ENCODE measurements around the gene MYOT.

MYOT gene

DNA sequence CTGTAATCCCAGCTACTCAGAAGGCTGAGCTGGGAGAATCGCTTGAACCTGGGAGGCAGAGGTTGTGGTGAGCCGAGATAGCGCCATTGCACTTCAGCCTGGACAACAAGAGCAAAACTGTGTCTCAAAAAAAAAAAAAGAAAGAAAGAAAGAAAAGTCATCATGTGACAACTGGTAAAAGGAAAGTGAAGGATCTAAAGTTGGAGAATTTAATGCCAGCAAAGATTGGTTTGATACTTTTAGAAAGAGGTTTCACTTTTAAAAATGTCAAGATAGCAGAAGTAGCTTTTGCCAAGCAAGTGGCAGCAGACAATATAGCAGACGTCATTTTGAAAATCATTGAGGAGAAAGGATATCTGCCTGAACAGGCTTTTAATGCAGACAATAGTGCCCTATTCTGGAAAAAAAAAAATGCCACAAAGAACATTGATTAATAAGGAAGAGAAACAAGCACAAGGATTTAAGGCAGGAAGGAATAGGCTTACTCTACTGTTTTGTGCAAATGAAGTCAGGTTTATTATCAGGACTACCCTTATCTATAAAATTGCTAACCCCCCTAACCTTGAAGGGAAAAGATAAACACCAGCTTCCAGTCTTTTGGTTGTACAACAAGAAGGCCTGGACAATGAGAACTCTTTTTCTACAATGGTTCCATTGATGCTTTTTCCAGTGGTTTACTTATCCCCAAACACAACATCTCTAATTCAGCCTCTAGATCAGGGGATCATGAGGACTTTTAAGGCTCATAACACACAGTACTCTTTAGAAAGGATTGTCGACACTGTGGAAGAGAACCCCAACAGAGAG, 33.6 kb downstream of the MYOT start:
- no peaks in the 10 kb centered on the region for H3K9me3 ChIP-seq (replicated peaks; ENCODE audit: insufficient read depth, low read length)
- no peaks in the 10 kb centered on the region for H4K20me1 ChIP-seq (ENCODE audit: insufficient read depth, low read length)
- no peak overlapping the region for H3K4me2 ChIP-seq (ENCODE audit: low read depth, low read length)
- no peaks in the 10 kb centered on the region for H3K4me1 ChIP-seq (ENCODE audit: low read length)
- H3K27ac ChIP-seq (ENCODE audit: low read length): no peak overlapping the region
- H3K9ac ChIP-seq (ENCODE audit: low read length): no peak overlapping the region
- H3K36me3 ChIP-seq (replicated peaks; ENCODE audit: insufficient read depth, low read length): no peaks in the 10 kb centered on the region
- no peaks in the 10 kb centered on the region for H3K79me2 ChIP-seq (ENCODE audit: low read length)
- H3F3A ChIP-seq (ENCODE audit: insufficient read depth, low read length): no peaks in the 10 kb centered on the region
- H3K27me3 ChIP-seq (replicated peaks; ENCODE audit: insufficient read depth, low read length): no peaks in the 10 kb centered on the region
- H3K4me3 ChIP-seq (ENCODE audit: low read length): no peak overlapping the region
- H2AFZ ChIP-seq (ENCODE audit: low read length): no peak overlapping the region
- no peak for DNase-seq
- no peaks in the 10 kb centered on the region for H3K9me2 ChIP-seq (replicated peaks; ENCODE audit: insufficient read depth, low read length)
- TF ChIP-seq EZH2 (optimal IDR thresholded peaks at IDR 0.05; ENCODE audit: low read depth, low read length): no peak
- no peak for TF ChIP-seq EZH2phosphoT487 (IDR thresholded peaks at IDR 0.05; ENCODE audit: low read length)
- no peak for TF ChIP-seq CTCF (IDR thresholded peaks at IDR 0.05; ENCODE audit: low read length)

- Histone ChIP-seq H2AFZ (ENCODE audit: low read length) (no peak overlapping the region), H3K4me3 (ENCODE audit: low read length) (no peak overlapping the region), H4K20me1 (ENCODE audit: insufficient read depth, low read length) (no peaks in the 10 kb centered on the region), H3K9me3 (replicated peaks; ENCODE audit: insufficient read depth, low read length) (no peaks in the 10 kb centered on the region), H3K79me2 (ENCODE audit: low read length) (no peaks in the 10 kb centered on the region), H3K4me1 (ENCODE audit: low read length) (no peaks in the 10 kb centered on the region), H3K27me3 (replicated peaks; ENCODE audit: insufficient read depth, low read length) (no peaks in the 10 kb centered on the region), H3F3A (ENCODE audit: insufficient read depth, low read length) (no peaks in the 10 kb centered on the region), H3K27ac (ENCODE audit: low read length) (no peak overlapping the region), H3K4me2 (ENCODE audit: low read depth, low read length) (no peak overlapping the region), H3K9ac (ENCODE audit: low read length) (no peak overlapping the region), H3K36me3 (replicated peaks; ENCODE audit: insufficient read depth, low read length) (no peaks in the 10 kb centered on the region), H3K9me2 (replicated peaks; ENCODE audit: insufficient read depth, low read length) (no peaks in the 10 kb centered on the region)
- no peak for TF ChIP-seq EZH2 (optimal IDR thresholded peaks at IDR 0.05; ENCODE audit: low read depth, low read length)
- no peak for TF ChIP-seq CTCF (IDR thresholded peaks at IDR 0.05; ENCODE audit: low read length)
- no peak for TF ChIP-seq EZH2phosphoT487 (IDR thresholded peaks at IDR 0.05; ENCODE audit: low read length)
- no peak for DNase-seq
Observed at GRCh38 chr5:137902408-137903133, 34.9 kb downstream of the MYOT start.

DNA sequence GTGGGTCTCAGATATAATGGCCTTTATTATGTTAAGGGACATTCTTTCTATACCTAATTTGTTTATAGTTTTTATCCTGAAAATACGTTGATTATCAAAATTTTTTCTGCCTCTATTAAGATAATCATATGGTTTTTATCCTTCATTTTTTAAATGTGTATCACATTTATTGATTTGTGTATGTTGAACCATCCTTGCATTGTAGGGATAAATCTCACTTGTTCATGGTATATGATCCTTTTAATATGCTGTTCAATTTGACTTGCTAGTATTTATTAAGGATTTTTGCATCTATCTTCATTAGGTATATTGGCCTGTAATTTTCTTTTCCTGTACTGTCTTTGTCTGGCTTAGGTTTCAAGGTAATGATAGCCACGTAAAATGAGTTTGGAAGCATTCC, 47.1 kb downstream of the MYOT start:
- no peak overlapping the region for H3K4me3 ChIP-seq (ENCODE audit: low read length)
- H3K9ac ChIP-seq (ENCODE audit: low read length): no peak overlapping the region
- no peak overlapping the region for H3K27ac ChIP-seq (ENCODE audit: low read length)
- H3K79me2 ChIP-seq (ENCODE audit: low read length): no peaks in the 10 kb centered on the region
- H3K36me3 ChIP-seq (replicated peaks; ENCODE audit: insufficient read depth, low read length): no peaks in the 10 kb centered on the region
- no peaks in the 10 kb centered on the region for H4K20me1 ChIP-seq (ENCODE audit: insufficient read depth, low read length)
- no peaks in the 10 kb centered on the region for H3K4me1 ChIP-seq (ENCODE audit: low read length)
- no peak for DNase-seq
- no peaks in the 10 kb centered on the region for H3K27me3 ChIP-seq (replicated peaks; ENCODE audit: insufficient read depth, low read length)
- no peaks in the 10 kb centered on the region for H3F3A ChIP-seq (ENCODE audit: insufficient read depth, low read length)
- no peak overlapping the region for H3K4me2 ChIP-seq (ENCODE audit: low read depth, low read length)
- no peaks in the 10 kb centered on the region for H3K9me2 ChIP-seq (replicated peaks; ENCODE audit: insufficient read depth, low read length)
- no peak overlapping the region for H2AFZ ChIP-seq (ENCODE audit: low read length)
- TF ChIP-seq CTCF (IDR thresholded peaks at IDR 0.05; ENCODE audit: low read length): no peak
- no peak for TF ChIP-seq EZH2phosphoT487 (IDR thresholded peaks at IDR 0.05; ENCODE audit: low read length)
- no peak for TF ChIP-seq EZH2 (optimal IDR thresholded peaks at IDR 0.05; ENCODE audit: low read depth, low read length)
- H3K9me3 ChIP-seq (replicated peaks; ENCODE audit: insufficient read depth, low read length): no peaks in the 10 kb centered on the region
